Stimulated activated CD4-positive, alpha-beta T cell treated with anti-CD3 and anti-CD28 coated beads, Interleukin-4, amount 100 ng/mL, for 1 hour (primary cell): Measurements from ENCODE around the gene KRT13.

Experiments
- DNase-seq: peaks from one replicate; pipeline ENCODE4 v3.0.0-alpha.2; 2020

Gene KRT13

GRCh38 chr17:41464173-41464572, 41.2 kb downstream of the KRT13 start:
- no peak for DNase-seq

DNA sequence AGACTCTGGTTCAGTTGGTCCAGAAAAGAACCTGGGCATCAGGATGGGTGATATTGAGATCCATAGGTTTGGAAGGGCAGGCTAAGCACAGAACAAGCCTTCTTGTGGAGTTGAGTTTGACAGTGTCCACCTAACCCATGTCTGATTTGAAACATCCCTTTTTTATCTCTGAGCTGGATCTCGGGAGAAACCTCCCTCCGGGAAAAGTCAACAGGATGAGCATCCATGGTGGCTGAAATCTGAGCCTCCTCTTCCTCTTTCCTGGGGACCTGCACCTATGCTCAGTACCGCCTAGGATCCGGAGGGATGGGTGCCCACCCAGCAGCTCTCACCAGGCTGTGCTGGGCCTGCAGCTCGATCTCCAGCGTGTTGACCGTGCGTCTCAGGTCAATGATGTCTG, 41.7 kb downstream of the KRT13 start:
- no peak for DNase-seq

DNA sequence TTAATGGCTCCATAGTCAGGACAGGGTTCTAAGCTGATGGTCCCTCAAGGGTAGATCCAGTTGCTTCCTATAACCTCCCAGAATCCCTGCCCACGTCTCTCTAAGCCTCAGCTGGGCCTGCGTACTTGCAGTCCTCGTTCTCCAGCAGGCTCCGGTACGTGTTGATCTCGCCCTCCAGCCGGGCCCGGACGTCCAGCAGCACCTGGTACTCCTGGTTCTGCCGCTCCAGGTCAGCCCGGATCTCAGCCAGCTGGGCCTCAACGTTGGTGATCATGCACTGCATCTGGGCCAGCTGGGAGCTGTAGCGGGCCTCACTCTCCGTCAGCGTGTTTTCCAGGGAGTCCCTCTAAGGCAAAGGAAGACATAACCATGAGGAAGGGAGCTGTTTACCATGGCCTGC, 42.7 kb downstream of the KRT13 start:
- no peak for DNase-seq

DNA sequence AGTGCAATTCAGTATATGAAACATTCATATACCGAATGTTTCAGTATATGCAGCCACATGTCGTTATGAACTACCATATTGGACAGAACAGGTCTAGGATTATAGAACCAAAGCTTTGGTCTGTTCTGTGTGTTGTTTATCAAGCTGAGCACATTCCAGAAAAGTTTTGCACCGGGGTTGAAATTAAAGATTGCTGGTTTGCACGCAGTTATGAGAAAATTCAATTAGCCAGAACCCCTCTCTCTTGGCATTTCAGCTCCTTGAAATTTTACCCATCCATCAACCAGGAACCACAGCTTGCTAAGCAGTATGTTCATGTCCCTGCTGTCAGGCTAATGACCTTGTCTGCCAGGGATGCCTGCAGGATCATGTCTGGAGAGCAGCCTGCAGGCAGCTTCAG, 47.7 kb downstream of the KRT13 start:
- DNase-seq, result no peak

DNA sequence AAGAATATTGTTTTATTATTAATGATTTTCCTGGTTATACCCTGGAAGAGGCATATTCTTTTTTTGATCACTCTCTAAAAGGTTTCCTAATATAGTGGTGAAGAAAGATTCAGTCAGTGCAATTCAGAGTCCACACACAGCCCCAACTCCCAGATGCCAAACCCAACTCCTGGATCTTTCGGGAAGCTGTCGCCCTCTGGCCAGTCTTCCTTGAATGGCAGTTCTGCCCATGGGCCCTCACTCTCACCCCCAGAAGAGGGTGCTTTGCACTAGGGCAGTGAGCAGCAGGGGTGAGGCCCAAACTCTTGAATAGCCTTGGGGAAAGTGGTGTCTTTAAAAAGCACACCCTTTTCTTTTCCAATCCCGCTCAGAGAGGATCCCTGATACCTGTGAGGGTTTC, 49.2 kb downstream of the KRT13 start:
- no peak for DNase-seq

- DNase-seq, result no peak
These were observed 50.2 kb downstream of the KRT13 start for GRCh38 chr17:41455236-41455635.

GRCh38 chr17:41453066-41453465, 52.3 kb downstream of the KRT13 start:
- no peak for DNase-seq

DNA sequence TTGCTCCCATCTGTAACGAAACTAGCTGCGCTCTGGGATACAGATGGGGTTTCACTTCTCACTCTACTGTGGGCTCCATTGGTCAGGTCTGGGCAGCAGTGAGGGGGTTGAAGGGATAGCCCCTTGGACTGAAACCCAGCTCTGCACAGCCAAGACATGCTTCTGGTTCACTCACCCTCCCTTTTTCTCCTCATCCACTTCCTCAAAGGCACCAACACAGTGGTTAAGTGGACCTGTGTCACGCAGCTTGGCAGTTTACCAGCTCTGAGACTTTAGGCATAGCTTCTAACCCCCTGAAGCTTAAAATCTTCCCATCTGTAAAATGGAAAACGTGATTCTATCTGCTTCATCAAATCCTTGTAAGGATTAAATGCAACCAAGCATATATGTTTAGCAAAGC, 53.1 kb downstream of the KRT13 start:
- DNase-seq, result no peak

DNA sequence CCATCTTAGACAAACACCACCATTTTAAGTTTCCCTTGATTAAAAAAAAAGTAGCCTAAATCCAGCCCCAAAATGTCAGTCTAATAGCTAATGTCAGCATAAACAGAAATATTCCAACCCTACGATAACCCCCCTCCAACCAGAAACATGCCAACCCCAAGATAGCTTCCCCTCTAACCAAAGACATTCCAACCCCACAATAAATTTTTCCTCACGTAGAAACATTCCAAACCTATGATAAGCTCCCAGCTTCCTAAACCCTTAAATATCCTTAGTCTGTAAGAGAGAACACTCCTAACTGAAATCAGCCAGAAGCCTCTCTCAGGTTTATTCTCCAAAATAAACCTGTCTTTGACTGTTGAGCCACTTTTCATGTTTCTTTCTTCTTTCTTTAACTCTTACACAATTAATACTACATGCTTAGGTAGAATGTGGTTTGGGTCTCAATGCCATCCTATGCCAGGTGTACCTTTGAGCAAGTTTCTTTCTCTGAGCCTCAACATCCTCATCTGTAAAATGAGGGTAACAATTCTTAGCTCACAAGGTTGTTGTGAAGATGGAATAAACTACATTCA, 54.2 kb downstream of the KRT13 start:
- no peak for DNase-seq
